ENCODE results near the gene PSME3IP1. TPM values are rescaled to one million over a fixed set of nuclear protein-coding genes. Genes with fewer than 3 reads are reported as not detected.

The PSME3IP1 gene
- total and polyA plus RNA-seq, 2 of the 8 experiments (the other 6 are each of a cell fraction or from before 2014, with no cell fraction given): 95.1 to 98.3 TPM

- no peak overlapping the region for H4K8ac ChIP-seq (ENCODE audit: extremely low read depth, insufficient read depth, low read length)
- no peak overlapping the region for H4K91ac ChIP-seq (replicated peaks; ENCODE audit: insufficient read length, low read length)
- H3K23ac ChIP-seq (ENCODE audit: insufficient read length): no peak overlapping the region
- no peaks in the 10 kb centered on the region for H4K20me1 ChIP-seq (replicated peaks in 1 of 2; ENCODE audit: control insufficient read depth in 1 of 2, insufficient read depth in 2 of 2, low read length in 2 of 2)
- H3K9me3 ChIP-seq (ENCODE audit: insufficient read depth in 2 of 2, low read depth in 1 of 2, low read length in 1 of 2): no peaks in the 10 kb centered on the region
- H3K27me3 ChIP-seq (replicated peaks in 1 of 4; ENCODE audit: control insufficient read depth in 3 of 4, extremely low read depth in 1 of 4, insufficient read depth in 3 of 4, low read length in 3 of 4): no peaks in the 10 kb centered on the region
- peaks cover 2% of the 10 kb centered on the region; the same call in 1 of the 2 replicates for H3K23me2 ChIP-seq (ENCODE audit: low read depth, low read length)
- POLR2A ChIA-PET (ENCODE audit: partially characterized antibody): interaction anchor here (1.1 kb wide), 1 partner anchor 21 kb away, joined by 3 read pairs; no protein-coding TSS in a partner anchor
- CTCF ChIA-PET (ENCODE audit: partially characterized antibody): interaction anchor here (0.7 to 1.9 kb wide), 6 partner anchors 11 to 453 kb away, joined by 3 to 6 read pairs (median 4); no protein-coding TSS in a partner anchor
- WGBS, 2 experiments (ENCODE audit: extremely low coverage in 1 of 2, insufficient coverage in 1 of 2, insufficient read length in 1 of 2, insufficient replicate concordance in 2 of 2, low coverage in 1 of 2, low lambda C conversion rate in 2 of 2, missing lambda C conversion rate in 1 of 2): 94% methylated on average over 7 of the region's 7 CpGs; no CpG with 5 or more reads in 1 of the 2 experiments
- no peak overlapping the region for H3K56ac ChIP-seq (replicated peaks; ENCODE audit: insufficient read length, low read depth, low read length)
- no peaks in the 10 kb centered on the region for H3K79me1 ChIP-seq (ENCODE audit: low read depth, low read length)
- H3K4me2 ChIP-seq (ENCODE audit: insufficient read depth in 1 of 2, low read depth in 2 of 2, low read length in 2 of 2): no peak overlapping the region
- no peaks in the 10 kb centered on the region for H3K4me1 ChIP-seq (replicated peaks in 1 of 4; ENCODE audit: control insufficient read depth in 3 of 4, insufficient read depth in 4 of 4, low read length in 3 of 4)
- H3K18ac ChIP-seq (ENCODE audit: extremely low read depth, low read length): no peak overlapping the region
- H3K9ac ChIP-seq (replicated peaks in 1 of 4; ENCODE audit: extremely low read depth in 1 of 4, low read depth in 3 of 4, low read length in 3 of 4): no peak overlapping the region
- H3K27ac ChIP-seq (ENCODE audit: low read depth, low read length): no peak overlapping the region
- no peak overlapping the region for H2BK15ac ChIP-seq (ENCODE audit: low read length)
- no peak overlapping the region for H2BK12ac ChIP-seq (ENCODE audit: low read depth, low read length)
- no peak overlapping the region for H3K4ac ChIP-seq (replicated peaks; ENCODE audit: insufficient read length, low read depth, low read length)
- no peak overlapping the region for H2AFZ ChIP-seq (ENCODE audit: low read length)
- FAIRE-seq (no peak), DNase-seq (ENCODE audit: low read depth in 1 of 2, low spot score in 2 of 2) (no peak)
- no peak overlapping the region for H2BK5ac ChIP-seq (ENCODE audit: low read depth, low read length)
- no peak overlapping the region for H4K5ac ChIP-seq (ENCODE audit: insufficient read length, low read depth, low read length)
- no peak overlapping the region for H3K4me3 ChIP-seq (ENCODE audit: extremely low read depth in 1 of 4, insufficient read depth in 2 of 4, low read depth in 3 of 4, low read length in 4 of 4)
- H2BK120ac ChIP-seq (replicated peaks; ENCODE audit: low read depth, low read length): no peak overlapping the region
- H3K79me2 ChIP-seq (ENCODE audit: control insufficient read depth in 1 of 2, insufficient read depth in 2 of 2, low read length in 2 of 2): no peaks in the 10 kb centered on the region
- TF ChIP-seq KDM1A (IDR thresholded peaks at IDR 0.05; ENCODE audit: borderline replicate concordance, low read length) (peak; percentile 36; the same call in 1 of the 2 replicates), NRF1 (IDR thresholded peaks at IDR 0.05; ENCODE audit: low read depth, low read length) (no peak)
- H2AK5ac ChIP-seq (ENCODE audit: low read depth, low read length): no peak overlapping the region
- no peak overlapping the region for H2BK20ac ChIP-seq (ENCODE audit: low read length)
- H3K14ac ChIP-seq (ENCODE audit: insufficient read length): no peak overlapping the region
- no peaks in the 10 kb centered on the region for H3K36me3 ChIP-seq (ENCODE audit: control insufficient read depth in 2 of 4, insufficient read depth in 4 of 4, low read length in 3 of 4)
These were observed 62.4 kb downstream of the PSME3IP1 start for GRCh38 chr16:57123216-57123973.
